ENCODE data around the gene E2F4.

DNA sequence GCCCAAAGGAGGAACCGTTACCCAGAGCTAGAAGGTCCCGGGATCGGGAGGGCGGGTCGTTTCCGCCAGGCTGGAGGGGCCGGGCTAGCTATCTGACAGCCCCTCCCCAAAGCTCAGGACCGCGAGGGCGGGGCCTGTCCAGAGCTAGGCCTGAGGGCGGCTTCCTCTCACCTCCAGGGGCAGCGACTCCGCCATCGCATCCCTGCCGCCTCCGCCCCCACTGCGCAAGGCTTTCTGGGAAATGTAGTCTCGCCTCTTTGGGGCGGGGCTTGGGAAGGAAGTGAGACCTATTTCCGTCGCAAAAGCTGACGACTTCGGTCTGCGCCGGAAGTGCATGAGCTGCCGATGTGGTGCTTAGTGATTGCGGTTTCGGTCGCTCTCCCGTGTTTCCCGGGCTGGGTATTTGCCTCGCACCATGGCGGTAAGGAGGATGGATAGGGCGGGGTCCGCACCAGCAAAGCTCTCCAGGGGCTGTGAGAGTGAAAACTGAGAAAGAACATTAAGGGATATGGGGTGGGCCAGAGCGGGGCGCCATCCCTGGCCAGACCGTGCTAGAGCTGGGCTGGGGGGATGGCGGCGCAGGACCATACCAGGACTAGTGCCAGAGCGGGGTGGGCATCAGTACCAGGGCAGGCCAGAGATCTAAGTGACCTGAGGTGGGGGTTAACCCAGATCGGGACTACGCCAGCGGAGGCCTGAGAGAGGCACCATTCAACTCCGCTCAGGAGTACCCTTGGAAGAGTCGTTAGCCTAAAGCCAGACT lies 35.0 kb downstream of the E2F4 start, which contains the start of gene TMEM208:
- TF ChIP-seq MYC (IDR thresholded peaks at IDR 0.05; ENCODE audit: low read depth, low read length) (peak; percentile 84), MYC (CRISPR knock-in tag; IDR thresholded peaks at IDR 0.05; ENCODE audit: borderline replicate concordance, low read depth) (0 out of 2 replicates have a peak, but pooled peaks have one; percentile 27), RUNX1 (IDR thresholded peaks at IDR 0.05; ENCODE audit: low read depth) (peak; percentile 68; the same call in 1 of the 2 replicates), POLR2AphosphoS5 (IDR thresholded peaks at IDR 0.05; ENCODE audit: control insufficient read depth, insufficient read depth, low read depth, low read length) (peak; percentile 73), EP300 (IDR thresholded peaks at IDR 0.05; ENCODE audit: low read length) (0 out of 2 replicates have a peak, but pooled peaks have one; percentile 19), CTCF (IDR thresholded peaks at IDR 0.05 in 2 of 3, conservative IDR thresholded peaks at IDR 0.05 in 1 of 3; ENCODE audit: insufficient read depth in 2 of 3, low read depth in 1 of 3, low read length in 3 of 3) (peak in 2 of 3 experiments; percentile 27 to 28; a peak in 4 of 6 replicates)
